Hepatocyte (in vitro differentiated cells): ENCODE data around the gene TKT. TPM values are rescaled to one million over a fixed set of nuclear protein-coding genes. Genes with fewer than 3 reads are reported as not detected.

Experiments used
- DNase-seq: peaks from one replicate; pipeline ENCODE4 v3.0.0-alpha.2; 2016; ENCODE audit warnings: low spot score
- H2AFZ ChIP-seq: fragments of 200-600 bp; sonication (generic); 2 replicates; pipeline ENCODE4 v1.6.0; 2016; ENCODE audit warnings: antibody characterized with exemption, mild to moderate bottlenecking
- H3K27ac ChIP-seq: fragments of 200-600 bp; sonication (generic); 2 replicates; pipeline ENCODE4 v1.5.1; 2016; ENCODE audit warnings: mild to moderate bottlenecking
- H3K27me3 ChIP-seq: fragments of 200-600 bp; sonication (generic); 2 replicates; pipeline ENCODE4 v1.6.1; 2016
- H3K36me3 ChIP-seq: fragments of 200-600 bp; sonication (generic); replicated peaks from 2 replicates; pipeline ENCODE4 v1.5.1; 2016; ENCODE audit warnings: low read depth; ENCODE audit not compliant: insufficient read depth
- H3K4me1 ChIP-seq: fragments of 200-600 bp; sonication (generic); 2 replicates; pipeline ENCODE4 v1.5.1; 2016; ENCODE audit warnings: mild to moderate bottlenecking, moderate library complexity; ENCODE audit not compliant: insufficient read depth
- H3K4me2 ChIP-seq: fragments of 200-600 bp; sonication (generic); 2 replicates; pipeline ENCODE4 v1.6.0; 2016
- H3K4me3 ChIP-seq: fragments of 200-600 bp; sonication (generic); 2 replicates; pipeline ENCODE4 v1.5.1; 2016; ENCODE audit warnings: mild to moderate bottlenecking
- H3K79me2 ChIP-seq: fragments of 200-600 bp; sonication (generic); 2 replicates; pipeline ENCODE4 v1.6.0; 2017; ENCODE audit warnings: mild to moderate bottlenecking
- H3K9me2 ChIP-seq: fragments of 200-600 bp; sonication (generic); replicated peaks from 2 replicates; pipeline ENCODE4 v1.6.0; 2017; ENCODE audit warnings: mild to moderate bottlenecking; ENCODE audit not compliant: insufficient read depth
- H3K9me3 ChIP-seq: fragments of 200-600 bp; sonication (generic); 2 replicates; pipeline ENCODE4 v1.5.1; 2016; ENCODE audit warnings: low read depth, mild to moderate bottlenecking
- H4K20me1 ChIP-seq: fragments of 200-600 bp; sonication (generic); 2 replicates; pipeline ENCODE4 v1.6.0; 2016; ENCODE audit warnings: mild to moderate bottlenecking; ENCODE audit not compliant: insufficient read depth, poor library complexity, severe bottlenecking
- EZH2 ChIP-seq: fragments of 200-600 bp; sonication (generic); IDR thresholded peaks from 2 replicates; pipeline ENCODE4 v1.6.1; 2016; ENCODE audit warnings: antibody characterized with exemption, mild to moderate bottlenecking, borderline replicate concordance
- EZH2phosphoT487 ChIP-seq: fragments of 200-600 bp; sonication (generic); IDR thresholded peaks from one replicate; pipeline ENCODE4 v1.6.1; 2018; ENCODE audit warnings: antibody characterized with exemption, mild to moderate bottlenecking, low read depth, moderate library complexity; ENCODE audit not compliant: unreplicated experiment, severe bottlenecking
- WGBS: methylation state at CpG from one replicate; pipeline ENCODE4 v1.1.6; 2016; ENCODE audit warnings: low lambda C conversion rate; ENCODE audit errors: missing lambda C conversion rate; 5-methylcytosine and 5-hydroxymethylcytosine counted together
- polyA plus RNA-seq: library from polyadenylated mRNA; unstranded; fragments of >200 nt; fragmentation: Nextera tagmentation; extraction: Ambion mirVana; gene quantifications from 2 replicates; pipeline ENCODE4 v1.2.1, GENCODE V29; 2016
- total RNA-seq: library from RNA; depleted of rRNA; stranded (reverse); fragments of >200 nt; gene quantifications from 2 replicates; pipeline ENCODE4 v1.2.3, GENCODE V29; 2014
- TF ChIP-seq, protein P1 (sequence below): fragments of 200-600 bp; sonication (generic); IDR thresholded peaks from 2 replicates; pipeline ENCODE4 v1.5.1; 2016; ENCODE audit warnings: antibody characterized with exemption, mild to moderate bottlenecking; ENCODE audit not compliant: poor library complexity

Gene TKT
- total and polyA plus RNA-seq, 2 experiments from 2014 or later: 149 to 265 TPM

DNA sequence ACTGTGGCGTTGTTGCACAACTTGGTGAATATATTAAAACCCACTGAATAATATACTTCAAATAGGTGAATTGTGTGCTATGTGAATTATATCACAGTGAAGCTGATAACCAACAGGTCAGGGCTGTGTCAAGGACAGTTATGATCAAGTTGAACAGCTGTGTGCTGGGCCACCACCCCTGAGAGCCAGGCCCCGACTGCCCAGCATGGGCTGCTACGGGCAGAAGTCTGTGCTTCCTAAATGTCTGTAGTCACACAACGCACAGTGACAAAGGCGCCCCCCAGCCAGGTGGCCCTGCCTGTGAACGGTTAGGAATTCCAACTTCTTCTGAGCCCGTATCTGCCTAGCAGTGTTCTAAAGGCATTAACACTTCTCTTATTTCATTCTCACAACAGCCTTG is 32.8 kb downstream of the TKT start:
- WGBS: 87% methylated on average over 7 of the region's 7 CpGs
- no peak overlapping the region for H2AFZ ChIP-seq

DNA sequence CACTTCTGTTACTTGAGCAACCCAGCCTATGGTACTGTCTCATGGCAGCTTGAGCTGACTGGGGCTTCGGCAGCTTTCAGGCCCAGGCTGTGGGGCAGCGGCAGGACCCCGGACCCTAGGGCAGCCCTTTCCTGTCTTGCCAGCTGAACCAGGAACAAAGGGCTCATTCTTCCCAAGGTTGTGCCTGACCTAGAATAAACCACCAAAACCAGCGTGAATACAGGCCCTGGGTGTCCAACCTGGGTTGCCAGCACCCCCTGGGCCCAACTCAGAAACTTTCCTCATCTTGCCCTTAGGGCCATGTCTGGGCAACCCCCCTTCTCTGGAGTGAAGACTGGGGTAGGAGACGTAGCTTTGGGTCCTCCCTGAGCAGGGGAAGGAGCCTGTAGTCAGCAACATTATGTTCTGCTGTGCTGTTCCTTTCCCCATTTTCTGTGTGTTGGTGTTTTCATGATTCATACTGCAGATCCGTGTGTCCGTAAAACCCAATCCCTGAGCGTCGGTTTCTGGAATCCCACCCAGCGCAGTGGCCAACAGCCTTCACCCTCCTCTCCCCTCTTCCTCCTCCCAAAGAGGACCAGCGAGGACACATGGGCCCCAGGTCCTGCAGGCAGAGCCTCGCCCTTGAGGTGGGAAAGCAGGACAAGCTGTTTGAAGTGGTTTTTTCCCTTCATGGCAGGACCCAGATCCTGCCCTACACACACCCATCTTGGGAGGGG is 33.5 kb downstream of the TKT start:
- Histone ChIP-seq H3K79me2 (no peaks in the 10 kb centered on the region), H3K4me2 (no peak overlapping the region), H3K36me3 (no peaks in the 10 kb centered on the region), H3K27me3 (no peaks in the 10 kb centered on the region), H4K20me1 (no peaks in the 10 kb centered on the region), H3K9me2 (no peaks in the 10 kb centered on the region), H3K4me3 (no peak overlapping the region), H3K9me3 (no peaks in the 10 kb centered on the region), H3K4me1 (no peaks in the 10 kb centered on the region), H3K27ac (no peak overlapping the region), H2AFZ (no peak overlapping the region)
- WGBS: 89% methylated on average over 12 of the region's 12 CpGs
- DNase-seq: no peak
- TF ChIP-seq, protein P1, sequence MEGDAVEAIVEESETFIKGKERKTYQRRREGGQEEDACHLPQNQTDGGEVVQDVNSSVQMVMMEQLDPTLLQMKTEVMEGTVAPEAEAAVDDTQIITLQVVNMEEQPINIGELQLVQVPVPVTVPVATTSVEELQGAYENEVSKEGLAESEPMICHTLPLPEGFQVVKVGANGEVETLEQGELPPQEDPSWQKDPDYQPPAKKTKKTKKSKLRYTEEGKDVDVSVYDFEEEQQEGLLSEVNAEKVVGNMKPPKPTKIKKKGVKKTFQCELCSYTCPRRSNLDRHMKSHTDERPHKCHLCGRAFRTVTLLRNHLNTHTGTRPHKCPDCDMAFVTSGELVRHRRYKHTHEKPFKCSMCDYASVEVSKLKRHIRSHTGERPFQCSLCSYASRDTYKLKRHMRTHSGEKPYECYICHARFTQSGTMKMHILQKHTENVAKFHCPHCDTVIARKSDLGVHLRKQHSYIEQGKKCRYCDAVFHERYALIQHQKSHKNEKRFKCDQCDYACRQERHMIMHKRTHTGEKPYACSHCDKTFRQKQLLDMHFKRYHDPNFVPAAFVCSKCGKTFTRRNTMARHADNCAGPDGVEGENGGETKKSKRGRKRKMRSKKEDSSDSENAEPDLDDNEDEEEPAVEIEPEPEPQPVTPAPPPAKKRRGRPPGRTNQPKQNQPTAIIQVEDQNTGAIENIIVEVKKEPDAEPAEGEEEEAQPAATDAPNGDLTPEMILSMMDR: no peak
- no peak for TF ChIP-seq EZH2phosphoT487
- no peak for TF ChIP-seq EZH2

More for the DNA sequence above, 32.8 kb downstream of the TKT start:
- H3K4me1 ChIP-seq: no peaks in the 10 kb centered on the region
- no peaks in the 10 kb centered on the region for H3K9me3 ChIP-seq
- H3K36me3 ChIP-seq: no peaks in the 10 kb centered on the region
- H3K27ac ChIP-seq: no peak overlapping the region
- H3K27me3 ChIP-seq: no peaks in the 10 kb centered on the region
- TF ChIP-seq, protein P1: no peak
- TF ChIP-seq EZH2 (no peak), EZH2phosphoT487 (no peak)
- no peak overlapping the region for H3K4me2 ChIP-seq
- no peaks in the 10 kb centered on the region for H3K9me2 ChIP-seq
- H4K20me1 ChIP-seq: no peaks in the 10 kb centered on the region
- H3K4me3 ChIP-seq: no peak overlapping the region
- DNase-seq: no peak
- no peaks in the 10 kb centered on the region for H3K79me2 ChIP-seq

- Histone ChIP-seq H3K9me3 (no peaks in the 10 kb centered on the region), H3K4me2 (no peak overlapping the region), H3K27ac (no peak overlapping the region), H3K9me2 (no peaks in the 10 kb centered on the region), H4K20me1 (no peaks in the 10 kb centered on the region), H2AFZ (no peak overlapping the region), H3K36me3 (no peaks in the 10 kb centered on the region), H3K79me2 (no peaks in the 10 kb centered on the region), H3K4me1 (no peaks in the 10 kb centered on the region), H3K4me3 (no peak overlapping the region), H3K27me3 (no peaks in the 10 kb centered on the region)
- no peak for DNase-seq
- TF ChIP-seq EZH2phosphoT487 (no peak), EZH2 (no peak)
- TF ChIP-seq, protein P1: no peak
- 89% methylated on average over 3 of the region's 3 CpGs for WGBS
These were observed 34.0 kb downstream of the TKT start for GRCh38 chr3:53221827-53222182.

DNA sequence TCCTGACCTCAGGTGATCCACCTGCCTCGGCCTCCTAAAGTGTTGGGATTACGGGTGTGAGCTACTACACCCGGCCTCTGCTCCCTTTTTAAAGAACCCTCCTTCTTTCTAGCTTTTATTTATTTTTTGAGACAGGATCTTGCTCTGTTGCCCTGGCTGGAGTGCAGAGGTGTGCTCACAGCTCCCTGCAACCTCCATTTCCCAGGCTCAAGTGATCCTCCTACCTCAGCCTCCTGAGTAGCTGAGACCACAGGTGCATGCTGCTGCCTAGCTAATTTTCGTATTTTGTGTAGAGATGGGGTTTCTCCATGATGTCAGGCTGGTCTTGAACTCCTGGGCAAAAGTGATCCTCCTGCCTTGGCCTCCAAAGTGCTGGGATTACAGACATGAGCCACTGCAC is 34.5 kb downstream of the TKT start:
- WGBS: 96% methylated on average over 4 of the region's 4 CpGs
- TF ChIP-seq, protein P1: no peak
- no peak for TF ChIP-seq EZH2phosphoT487
- no peak for TF ChIP-seq EZH2
- H3K9me3 ChIP-seq: no peaks in the 10 kb centered on the region

More for the DNA sequence above, 34.5 kb downstream of the TKT start:
- H3K36me3 ChIP-seq: no peaks in the 10 kb centered on the region
- H3K4me3 ChIP-seq: no peak overlapping the region
- DNase-seq: no peak
- H3K4me1 ChIP-seq: no peaks in the 10 kb centered on the region
- no peak overlapping the region for H3K4me2 ChIP-seq
- no peak overlapping the region for H2AFZ ChIP-seq
- no peaks in the 10 kb centered on the region for H3K9me2 ChIP-seq
- H4K20me1 ChIP-seq: no peaks in the 10 kb centered on the region
- H3K79me2 ChIP-seq: no peaks in the 10 kb centered on the region
- H3K27me3 ChIP-seq: no peaks in the 10 kb centered on the region
- H3K27ac ChIP-seq: no peak overlapping the region
